Natural killer cell (primary cell): ENCODE data around the gene KTI12. TPM values are rescaled to one million over a fixed set of nuclear protein-coding genes. Genes with fewer than 3 reads are reported as not detected.

Experiments
- ATAC-seq, 3 donors: fragments of 150-1000 bp in 2 of 3; fragments of 200-7000 bp in 1 of 3; cut with Tn5 transposase; 1 replicate in 1 of 3; 2 replicates in 2 of 3; pipeline ENCODE4 v1.10.0; 2021; ENCODE audit warnings: mild to moderate bottlenecking in 2 of 3, moderate library complexity in 2 of 3
- DNase-seq, 2 donors: peaks; one replicate each; pipeline versions ENCODE4 v3.0.0 to v3.0.0-alpha.2; 2013 to 2021; ENCODE audit warnings: mixed read lengths in 1 of 2
- H3K27ac ChIP-seq: one replicate; pipeline ENCODE4 v1.5.1; 2013; ENCODE audit warnings: mild to moderate bottlenecking, low read length
- H3K27me3 ChIP-seq: one replicate; pipeline ENCODE4 v1.6.1; 2013; ENCODE audit warnings: low read length; ENCODE audit not compliant: control insufficient read depth, insufficient read depth
- H3K36me3 ChIP-seq: one replicate; pipeline ENCODE4 v1.6.1; 2013; ENCODE audit warnings: low read length; ENCODE audit not compliant: control insufficient read depth, insufficient read depth
- H3K4me1 ChIP-seq: one replicate; pipeline ENCODE4 v1.6.1; 2013; ENCODE audit warnings: low read length; ENCODE audit not compliant: control insufficient read depth, insufficient read depth
- H3K4me3 ChIP-seq: one replicate; pipeline ENCODE4 v1.5.1; 2013; ENCODE audit warnings: low read length
- H3K9me3 ChIP-seq: one replicate; pipeline ENCODE4 v1.6.1; 2013; ENCODE audit warnings: low read length; ENCODE audit not compliant: control insufficient read depth, insufficient read depth
- H3K27ac Mint-ChIP-seq, 2 donors: one replicate each; pipeline ENCODE4 v1.8.0; 2022; ENCODE audit warnings: mild to moderate bottlenecking in 2 of 2, mixed read lengths in 2 of 2, moderate library complexity in 1 of 2
- H3K27me3 Mint-ChIP-seq, 2 donors: one replicate each; pipeline ENCODE4 v1.8.0; 2022; ENCODE audit warnings: low read depth in 2 of 2, mixed read lengths in 2 of 2
- H3K36me3 Mint-ChIP-seq: one replicate; pipeline ENCODE4 v1.8.0; 2022; ENCODE audit warnings: mixed read lengths
- H3K4me1 Mint-ChIP-seq, 2 donors: one replicate each; pipeline ENCODE4 v1.8.0; 2022; ENCODE audit warnings: mixed read lengths in 2 of 2
- H3K4me3 Mint-ChIP-seq: one replicate; pipeline ENCODE4 v1.8.0; 2022; ENCODE audit warnings: mild to moderate bottlenecking, moderate library complexity, mixed read lengths
- H3K9me3 Mint-ChIP-seq, 2 donors: one replicate each; pipeline ENCODE4 v1.8.0; 2022; ENCODE audit warnings: mixed read lengths in 2 of 2
- WGBS: methylation state at CpG from one replicate; pipeline ENCODE4 v1.1.7; 2013; ENCODE audit warnings: missing lambda C conversion rate; ENCODE audit not compliant: insufficient coverage; 5-methylcytosine and 5-hydroxymethylcytosine counted together
- intact Hi-C: fragments of 100-400 bp; cut with micrococcal nuclease; formaldehyde crosslinking; loops from one replicate; pipeline ENCODE4 v1.14.2; 2022
- total RNA-seq, 4 donors: library from RNA; stranded (reverse); fragments of 120-200 nt in 1 of 4; gene quantifications; one replicate each; pipeline versions ENCODE4 v1.2.3 to v1.2.4, GENCODE V29; 2013 to 2022
- TF ChIP-seq, protein P1 (sequence below): fragments of 200-600 bp; IDR thresholded peaks from one replicate; pipeline ENCODE4 v1.8.0; 2022; ENCODE audit warnings: antibody characterized with exemption

KTI12 gene
- total RNA-seq, 3 donors from 2014 or later (not counting 1 experiment from before 2014, with no cell fraction given) = 12.6 to 13.8 (median 13.2) TPM

DNA sequence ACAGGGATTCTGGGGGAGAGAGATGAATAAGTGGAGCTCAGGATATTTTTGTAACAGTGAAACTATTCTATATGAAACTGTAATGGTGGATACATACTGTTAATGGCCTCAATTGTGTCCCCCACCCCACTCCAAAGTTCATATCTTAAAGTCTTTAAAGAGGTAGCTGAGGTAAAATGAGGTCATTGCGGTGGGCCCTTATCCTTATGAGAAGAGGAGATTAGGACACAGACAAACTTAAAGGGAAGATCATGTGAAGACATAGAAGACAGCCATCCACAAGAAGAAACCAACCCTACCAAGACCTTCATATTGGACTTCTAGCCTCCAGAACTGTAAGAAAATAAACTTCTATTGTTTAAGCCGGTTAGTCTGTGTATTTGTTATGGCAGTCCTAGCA, 11.6 kb upstream of the KTI12 start:
- no peaks in the 10 kb centered on the region for H3K27me3 Mint-ChIP-seq
- WGBS = no CpG with 5 or more reads among the region's 2 CpGs
- no peak overlapping the region for H3K4me3 Mint-ChIP-seq
- no peak for ATAC-seq
- TF ChIP-seq, protein P1, sequence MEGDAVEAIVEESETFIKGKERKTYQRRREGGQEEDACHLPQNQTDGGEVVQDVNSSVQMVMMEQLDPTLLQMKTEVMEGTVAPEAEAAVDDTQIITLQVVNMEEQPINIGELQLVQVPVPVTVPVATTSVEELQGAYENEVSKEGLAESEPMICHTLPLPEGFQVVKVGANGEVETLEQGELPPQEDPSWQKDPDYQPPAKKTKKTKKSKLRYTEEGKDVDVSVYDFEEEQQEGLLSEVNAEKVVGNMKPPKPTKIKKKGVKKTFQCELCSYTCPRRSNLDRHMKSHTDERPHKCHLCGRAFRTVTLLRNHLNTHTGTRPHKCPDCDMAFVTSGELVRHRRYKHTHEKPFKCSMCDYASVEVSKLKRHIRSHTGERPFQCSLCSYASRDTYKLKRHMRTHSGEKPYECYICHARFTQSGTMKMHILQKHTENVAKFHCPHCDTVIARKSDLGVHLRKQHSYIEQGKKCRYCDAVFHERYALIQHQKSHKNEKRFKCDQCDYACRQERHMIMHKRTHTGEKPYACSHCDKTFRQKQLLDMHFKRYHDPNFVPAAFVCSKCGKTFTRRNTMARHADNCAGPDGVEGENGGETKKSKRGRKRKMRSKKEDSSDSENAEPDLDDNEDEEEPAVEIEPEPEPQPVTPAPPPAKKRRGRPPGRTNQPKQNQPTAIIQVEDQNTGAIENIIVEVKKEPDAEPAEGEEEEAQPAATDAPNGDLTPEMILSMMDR = no peak
- Histone ChIP-seq H3K4me1 (no peaks in the 10 kb centered on the region), H3K27me3 (no peaks in the 10 kb centered on the region), H3K36me3 (peaks cover 14% of the 10 kb centered on the region), H3K4me3 (no peak overlapping the region), H3K27ac (no peak overlapping the region), H3K9me3 (no peaks in the 10 kb centered on the region)
- H3K27ac Mint-ChIP-seq = no peak overlapping the region
- H3K4me1 Mint-ChIP-seq = peaks cover 3 to 29% of the 10 kb centered on the region in 2 donors
- DNase-seq = no peak
- no peaks in the 10 kb centered on the region for H3K9me3 Mint-ChIP-seq
- intact Hi-C loops = no loop called here
- H3K36me3 Mint-ChIP-seq = no peaks in the 10 kb centered on the region

DNA sequence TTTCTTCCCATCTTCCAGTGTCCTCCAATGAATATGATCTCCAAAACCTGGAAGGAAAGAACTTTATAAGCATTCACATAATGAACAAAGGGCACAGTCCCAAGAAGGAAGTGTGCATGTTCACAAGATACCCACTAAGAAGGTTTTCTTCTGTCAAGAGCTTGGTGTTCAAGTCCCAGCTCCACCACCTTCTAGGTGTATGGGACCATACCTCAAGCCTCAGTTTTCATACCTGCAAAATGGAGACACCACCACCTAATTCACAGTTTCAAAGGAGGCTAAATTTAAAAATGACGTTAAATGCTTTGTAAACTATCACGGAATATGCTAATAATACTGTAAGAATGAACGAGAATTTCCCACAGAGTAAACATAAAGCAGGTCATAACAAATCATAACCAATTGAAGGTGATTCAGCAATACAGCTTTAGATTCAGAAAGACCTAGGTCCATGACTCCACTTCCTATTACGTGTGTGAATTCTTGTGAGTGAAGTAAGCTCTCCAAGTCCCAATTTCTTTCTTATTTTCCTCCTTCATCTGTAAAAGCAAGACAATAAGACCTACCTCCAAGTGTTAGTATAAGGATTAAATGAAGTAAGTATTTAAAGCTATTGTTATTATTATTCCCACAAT, 8.1 kb upstream of the KTI12 start:
- Histone ChIP-seq H3K36me3 (peaks cover 16% of the 10 kb centered on the region), H3K4me3 (no peak overlapping the region), H3K9me3 (no peaks in the 10 kb centered on the region), H3K27ac (no peak overlapping the region), H3K4me1 (no peaks in the 10 kb centered on the region), H3K27me3 (no peaks in the 10 kb centered on the region)
- no peak overlapping the region for H3K4me3 Mint-ChIP-seq
- H3K4me1 Mint-ChIP-seq = peaks cover 0 to 22% of the 10 kb centered on the region in 2 donors
- DNase-seq (no peak), ATAC-seq (no peak)
- H3K36me3 Mint-ChIP-seq = no peaks in the 10 kb centered on the region
- no peaks in the 10 kb centered on the region for H3K27me3 Mint-ChIP-seq
- H3K9me3 Mint-ChIP-seq = no peaks in the 10 kb centered on the region
- TF ChIP-seq, protein P1 = no peak
- intact Hi-C loops = no loop called here
- 100% methylated on average over 1 of the region's 4 CpGs for WGBS
- H3K27ac Mint-ChIP-seq = no peak overlapping the region

DNA sequence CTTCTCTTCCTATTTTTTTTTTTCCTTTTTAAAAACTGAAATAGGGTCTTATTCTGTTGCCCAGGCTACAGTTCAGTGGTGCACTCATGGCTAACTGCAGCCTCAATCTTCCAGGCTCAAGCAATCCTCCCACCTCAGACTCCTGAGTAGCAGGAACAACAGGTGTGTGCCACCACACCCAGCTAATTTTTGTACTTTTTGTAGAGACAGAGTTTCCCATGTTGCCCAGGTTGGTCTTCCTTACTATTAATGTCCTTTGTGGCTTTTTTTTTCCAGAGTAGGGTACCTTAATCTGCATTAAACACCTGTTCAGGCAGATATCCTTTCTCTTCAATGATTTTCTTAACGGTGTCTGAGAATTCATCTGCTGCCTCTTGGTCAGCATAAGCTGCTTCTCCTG, 4.3 kb upstream of the KTI12 start:
- Mint-ChIP-seq H3K4me1 (peaks cover 6 to 14% of the 10 kb centered on the region in 2 donors), H3K9me3 (no peaks in the 10 kb centered on the region), H3K27me3 (no peaks in the 10 kb centered on the region), H3K27ac (no peak overlapping the region), H3K36me3 (no peaks in the 10 kb centered on the region), H3K4me3 (no peak overlapping the region)
- DNase-seq = no peak
- 94% methylated on average over 1 of the region's 1 CpG for WGBS
- Histone ChIP-seq H3K4me1 (peaks cover 6% of the 10 kb centered on the region), H3K9me3 (no peaks in the 10 kb centered on the region), H3K36me3 (peaks cover 16% of the 10 kb centered on the region), H3K27me3 (no peaks in the 10 kb centered on the region), H3K4me3 (no peak overlapping the region), H3K27ac (no peak overlapping the region)
- intact Hi-C loops = no loop called here
- no peak for ATAC-seq
- TF ChIP-seq, protein P1 = no peak

DNA sequence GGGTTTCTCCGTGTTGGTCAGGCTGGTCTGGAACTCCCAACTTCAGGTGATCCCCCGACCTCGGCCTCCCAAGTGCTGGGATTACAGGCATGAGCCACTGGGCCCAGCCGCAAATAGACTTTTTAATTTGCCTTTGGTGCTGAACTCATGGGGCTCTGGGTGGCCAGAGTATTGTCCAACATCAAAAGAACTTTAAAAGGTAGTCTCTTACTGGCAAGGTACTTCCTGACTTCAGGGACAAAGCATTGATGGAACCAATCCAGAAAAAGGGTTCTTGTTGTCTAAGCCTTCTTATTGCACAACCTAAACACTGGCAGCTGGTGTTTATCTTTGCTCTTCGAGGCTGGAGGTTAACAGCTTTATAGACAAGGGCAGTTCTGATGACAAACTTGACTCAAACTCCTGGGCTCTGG, 3.8 kb upstream of the KTI12 start:
- H3K4me3 ChIP-seq = no peak overlapping the region
- Mint-ChIP-seq H3K9me3 (no peaks in the 10 kb centered on the region), H3K27me3 (no peaks in the 10 kb centered on the region), H3K4me3 (no peak overlapping the region), H3K4me1 (peaks cover 10 to 18% of the 10 kb centered on the region in 2 donors), H3K27ac (no peak overlapping the region), H3K36me3 (no peaks in the 10 kb centered on the region)
- intact Hi-C loops = no loop called here
- peaks cover 11% of the 10 kb centered on the region for H3K4me1 ChIP-seq
- no peaks in the 10 kb centered on the region for H3K27me3 ChIP-seq
- DNase-seq (no peak), ATAC-seq (no peak)
- H3K9me3 ChIP-seq = no peaks in the 10 kb centered on the region
- no peak overlapping the region for H3K27ac ChIP-seq
- WGBS = 94% methylated on average over 5 of the region's 5 CpGs
- TF ChIP-seq, protein P1 = no peak
- H3K36me3 ChIP-seq = peaks cover 16% of the 10 kb centered on the region
